HG02610 (cell line): ENCODE results near the gene SDHB.
A peak's percentile ranks its signal among the peaks of the same experiment; 100 is the strongest.

ENCODE experiments used
- ATAC-seq: cut with Tn5 transposase; IDR thresholded peaks from one replicate; pipeline ENCODE4 v1.9.1; 2021; ENCODE audit warnings: mild to moderate bottlenecking, moderate library complexity; ENCODE audit not compliant: unreplicated experiment

Gene SDHB

GRCh38 chr1:17013491-17014320 is 40.1 kb downstream of the SDHB start:
- no peak for ATAC-seq

GRCh38 chr1:17012775-17013490 is 40.9 kb downstream of the SDHB start:
- ATAC-seq = no peak

- peak; percentile 83 for ATAC-seq
Measured at GRCh38 chr1:17011439-17012307, 42.2 kb downstream of the SDHB start, which contains the start of gene ATP13A2. Gene ATP13A2, minus strand, starts transcription at chr1:17011928. Its CDS starts 190 bp downstream, at chr1:17011738.

DNA sequence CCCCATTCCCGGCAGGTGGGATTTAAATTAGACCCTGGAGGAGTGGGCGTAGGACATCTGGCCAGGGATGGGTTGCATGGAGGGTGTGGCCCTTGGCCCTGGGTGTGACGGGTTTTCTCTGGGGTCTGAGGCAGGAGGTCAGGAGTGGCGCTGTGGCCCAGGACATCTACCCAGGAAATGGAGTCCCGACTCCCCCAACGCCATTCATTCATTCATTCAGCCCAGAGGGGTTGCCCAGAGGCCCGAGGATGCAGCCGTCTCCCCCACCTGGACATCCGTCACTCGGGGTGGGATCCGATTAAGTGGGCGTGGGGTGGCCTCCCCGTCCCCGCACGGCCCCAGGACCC is 42.8 kb downstream of the SDHB start:
- ATAC-seq = no peak

GRCh38 chr1:17009706-17010105 is 44.1 kb downstream of the SDHB start:
- ATAC-seq = no peak

DNA sequence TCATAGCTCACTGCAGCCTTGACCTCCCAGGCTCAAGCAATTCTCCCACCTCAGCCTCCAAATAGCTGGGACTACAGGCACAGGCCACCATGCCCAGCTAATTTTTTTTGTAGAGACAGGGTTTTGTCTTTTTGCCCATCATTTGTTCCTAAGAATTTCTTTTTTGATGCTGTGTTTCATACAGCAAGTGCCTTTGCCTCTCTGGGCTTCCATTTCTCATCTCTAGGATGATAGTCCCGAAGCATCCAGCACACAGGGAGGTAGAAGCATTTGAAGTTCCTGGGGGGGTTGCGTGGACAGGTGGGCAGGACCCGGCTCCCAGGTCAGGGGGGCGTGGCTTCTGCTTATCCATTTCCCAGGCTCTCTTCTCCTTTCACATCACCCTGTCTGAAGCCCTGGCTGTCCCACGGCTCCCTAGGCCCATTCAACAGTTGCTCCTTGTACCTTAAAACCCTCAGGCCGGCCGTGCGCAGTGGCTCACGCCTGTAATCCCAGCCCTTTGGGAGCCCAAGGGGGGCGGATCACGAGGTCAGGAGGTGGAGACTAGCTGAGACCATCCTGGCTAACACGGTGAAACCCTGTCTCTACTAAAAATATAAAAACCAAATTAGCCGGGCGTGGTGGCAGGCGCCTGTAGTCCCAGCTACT is 45.5 kb downstream of the SDHB start:
- no peak for ATAC-seq

GRCh38 chr1:17007121-17007520 is 46.7 kb downstream of the SDHB start:
- no peak for ATAC-seq

DNA sequence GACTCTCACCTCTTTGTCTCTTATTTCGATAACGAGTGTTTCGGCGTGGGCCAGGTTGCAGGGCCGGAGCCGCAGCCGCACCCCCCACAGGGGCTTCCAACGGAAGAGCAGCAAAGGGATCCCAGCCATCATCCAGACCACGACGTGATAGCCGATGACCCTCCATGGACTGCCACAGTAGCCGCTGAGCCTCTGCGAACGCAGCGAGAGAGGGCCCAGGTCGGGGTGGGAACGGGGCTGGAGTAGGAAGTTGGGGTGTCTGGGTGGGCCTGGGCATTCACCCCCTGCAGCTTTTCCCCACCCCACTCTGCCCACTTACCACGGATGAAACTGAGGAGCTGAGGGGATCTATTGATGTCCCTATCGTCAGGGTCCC is 48.5 kb downstream of the SDHB start:
- ATAC-seq = no peak

DNA sequence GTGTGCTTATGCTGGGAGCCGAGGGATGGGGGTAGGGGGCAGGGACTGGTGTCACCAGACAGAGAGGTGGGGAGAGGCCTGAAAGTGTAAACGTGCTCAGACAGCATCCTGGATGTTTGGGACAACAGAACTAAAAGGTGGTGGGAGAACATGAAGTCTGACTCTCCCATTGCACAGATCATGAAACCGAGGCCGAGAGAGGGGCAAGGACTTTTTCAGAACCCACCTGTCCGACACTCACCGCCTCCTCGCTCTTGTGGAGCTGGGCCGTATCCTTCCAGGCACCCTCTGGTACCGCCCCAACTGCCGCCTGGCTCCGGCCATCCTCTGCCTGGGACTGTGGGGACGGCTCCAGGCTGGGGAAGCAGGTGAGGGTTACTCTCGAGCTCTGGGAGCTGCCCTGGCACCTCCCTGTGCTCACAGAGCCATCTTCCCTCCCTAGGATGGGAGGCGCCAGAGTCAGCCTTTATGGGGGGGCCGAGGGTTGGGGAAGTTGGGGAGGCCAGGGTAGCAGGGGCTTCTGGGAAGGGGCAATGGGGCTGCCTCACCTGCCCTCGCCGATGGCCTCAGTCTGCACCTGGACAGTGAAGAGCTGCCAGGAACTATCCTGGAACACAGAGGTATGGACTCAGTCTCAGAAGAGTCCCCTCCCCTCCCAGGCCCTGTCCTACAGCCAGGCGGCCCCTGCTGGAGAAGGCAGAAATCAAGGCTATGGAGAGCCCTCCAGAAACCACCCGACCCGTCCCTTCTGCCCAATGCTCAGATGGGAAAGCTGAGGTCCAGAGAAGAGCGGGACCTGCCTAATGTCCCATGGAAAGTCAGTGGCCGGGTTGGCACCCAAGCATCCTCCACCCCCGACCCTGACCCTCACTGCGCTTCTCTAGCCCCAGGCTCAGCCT is 49.1 kb downstream of the SDHB start:
- ATAC-seq = no peak

- ATAC-seq = no peak
Measured at GRCh38 chr1:17002524-17002902, 51.3 kb downstream of the SDHB start.

GRCh38 chr1:17001760-17002523 is 51.9 kb downstream of the SDHB start:
- no peak for ATAC-seq

- no peak for ATAC-seq
Measured at GRCh38 chr1:16999863-17000262, 54.0 kb downstream of the SDHB start.

DNA sequence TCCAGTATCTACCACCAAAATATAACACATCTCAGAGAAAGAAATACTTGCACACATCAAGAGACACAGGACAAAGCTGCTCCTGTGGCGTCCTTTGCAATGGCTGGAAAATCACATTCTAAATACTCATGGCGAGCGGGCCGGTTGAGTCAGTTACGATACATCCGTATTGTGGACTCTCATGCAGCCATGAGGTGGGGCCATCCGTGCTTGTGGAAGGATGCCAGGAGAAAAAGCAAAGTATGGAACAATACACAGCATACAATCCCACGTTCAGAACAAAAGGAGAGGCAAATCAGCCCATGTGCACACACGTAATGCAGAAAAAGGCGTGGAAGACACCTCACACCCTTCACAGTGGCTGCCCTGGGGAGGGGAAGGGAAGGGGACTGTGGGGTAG is 55.2 kb downstream of the SDHB start:
- no peak for ATAC-seq

DNA sequence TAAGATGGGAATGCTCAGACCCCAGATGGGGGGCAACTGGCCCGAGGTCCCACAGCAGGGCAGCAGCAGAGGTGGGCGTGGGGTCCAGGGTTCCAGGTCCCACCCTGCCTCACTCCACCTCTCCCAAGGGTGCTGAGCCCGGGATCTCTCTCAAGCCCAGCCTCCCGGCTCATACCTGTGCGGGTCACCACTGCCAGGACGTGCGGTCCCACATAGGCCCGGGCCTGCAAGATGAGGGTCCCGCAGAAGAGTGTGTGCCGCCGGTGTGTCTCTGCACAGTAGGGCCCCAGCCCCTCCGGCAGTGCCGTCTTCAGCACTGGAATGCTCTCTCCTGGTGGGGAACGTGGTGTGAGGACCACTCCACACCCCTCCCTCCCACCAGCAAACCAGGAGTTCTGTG is 57.0 kb downstream of the SDHB start:
- no peak for ATAC-seq

DNA sequence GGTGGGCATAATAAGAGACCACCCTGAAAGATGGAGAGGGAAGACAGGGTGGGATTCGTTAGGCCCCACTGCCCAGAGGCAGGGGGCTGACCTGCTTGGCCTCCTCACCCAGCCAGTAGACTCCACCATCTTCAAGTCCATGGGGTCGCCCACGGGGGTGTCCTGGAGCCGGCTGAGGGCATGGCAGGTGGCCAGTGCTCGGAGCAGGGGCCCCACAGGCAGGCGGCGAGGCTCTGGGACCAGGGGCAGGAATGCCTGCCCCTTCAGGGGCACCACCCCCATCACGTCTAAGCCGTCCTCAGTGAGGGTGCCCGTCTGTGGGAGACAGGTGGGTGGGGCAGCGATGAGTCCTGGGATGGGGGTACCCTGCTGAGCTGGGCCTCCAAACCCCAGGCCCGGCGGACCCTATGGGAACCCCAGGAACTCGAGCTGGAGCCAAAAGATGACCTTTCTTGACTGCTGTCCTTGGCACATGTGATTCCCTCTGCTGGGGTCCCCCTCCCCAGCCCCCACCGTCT is 60.3 kb downstream of the SDHB start:
- ATAC-seq = no peak

- no peak for ATAC-seq
Measured at GRCh38 chr1:16992675-16993074, 61.2 kb downstream of the SDHB start.

GRCh38 chr1:16992102-16992501 is 61.7 kb downstream of the SDHB start:
- no peak for ATAC-seq

- ATAC-seq = no peak
Measured at GRCh38 chr1:16991571-16991970, 62.3 kb downstream of the SDHB start.
